AG04450 (cell line): ENCODE measurements around the gene FAAP100. TPM values are rescaled to one million over a fixed set of nuclear protein-coding genes. Genes with fewer than 3 reads are reported as not detected.

Source experiments
- CTCF ChIA-PET: fragments of 300-600, 350-600 bp; formaldehyde crosslinking; extraction: SDS; loops from one replicate; lab custom pipeline; 2022; ENCODE audit warnings: antibody characterized with exemption, inconsistent platforms; lab: Charles Lee
- POLR2A ChIA-PET: fragments of 350-600 bp; formaldehyde crosslinking; extraction: SDS; loops from one replicate; lab custom pipeline; 2021; ENCODE audit warnings: antibody characterized with exemption, inconsistent platforms; lab: Yijun Ruan, JAX
- DNase-seq: peaks from one replicate; pipeline ENCODE4 v3.0.0-alpha.2; 2011; ENCODE audit warnings: low read depth, low spot score
- H3K27ac ChIP-seq: one replicate; pipeline ENCODE4 v1.5.1; 2012; ENCODE audit warnings: low read depth, low read length, control low read depth
- H3K27me3 ChIP-seq: one replicate; pipeline ENCODE4 v1.6.0; 2012; ENCODE audit warnings: low read length; ENCODE audit not compliant: control insufficient read depth, insufficient read depth
- H3K4me3 ChIP-seq: 2 replicates; pipeline ENCODE4 v1.5.1; 2011; ENCODE audit warnings: mild to moderate bottlenecking, low read depth, low read length, control low read depth
- H3K9me3 ChIP-seq: 2 replicates; pipeline ENCODE4 v1.5.1; 2012; ENCODE audit warnings: low read length; ENCODE audit not compliant: control insufficient read depth, insufficient read depth
- polyA plus RNA-seq: library from polyadenylated mRNA; depleted of rRNA; stranded (reverse); fragments of >200 nt; gene quantifications from 2 replicates; pipeline ENCODE4 v1.2.3, GENCODE V29; 2011
- TF ChIP-seq, protein P1 (sequence below): IDR thresholded peaks from 2 replicates; pipeline ENCODE4 v1.5.1; 2011; ENCODE audit warnings: low read depth, low read length, control low read depth, inconsistent platforms

FAAP100 gene
- polyA plus RNA-seq, 1 experiment, result 5.3 TPM

DNA sequence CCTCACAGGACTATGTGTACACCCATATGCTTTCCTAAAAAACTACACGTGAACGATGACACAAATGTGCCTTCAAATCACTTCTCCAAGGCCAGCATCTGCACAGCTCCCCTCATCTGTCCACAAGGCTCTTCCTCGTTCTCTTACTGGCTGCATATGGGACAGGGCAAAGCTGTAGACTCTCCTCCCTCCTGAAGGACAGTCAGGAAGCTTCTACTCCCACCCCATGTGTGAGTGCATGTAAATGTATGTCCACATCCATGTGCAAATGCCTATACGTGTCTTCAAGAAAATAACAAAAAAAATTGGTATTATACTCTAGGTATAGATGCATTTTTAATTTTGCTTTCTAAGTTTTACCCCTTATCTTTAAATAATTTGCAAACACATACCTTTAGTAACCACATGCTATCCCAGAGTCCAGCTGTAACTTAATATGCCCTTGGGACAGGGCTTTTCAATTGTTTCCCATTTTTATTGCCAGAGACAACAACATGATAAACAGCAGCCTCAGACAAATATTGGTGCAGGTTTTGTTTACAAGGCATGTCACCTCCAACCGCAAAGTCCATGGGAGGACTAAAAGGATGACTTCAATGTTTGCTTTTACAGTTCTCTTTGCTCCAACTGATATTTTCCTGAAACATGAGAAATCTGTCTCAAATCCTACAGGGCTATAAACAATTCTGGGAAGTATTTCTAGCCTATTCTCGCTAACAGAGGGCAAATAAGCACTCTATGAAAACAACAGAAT lies 31.6 kb upstream of the FAAP100 start:
- H3K4me3 ChIP-seq, result no peak overlapping the region
- no peak for DNase-seq
- CTCF ChIA-PET, result interaction anchor here (0.7 to 2.4 kb wide), 2 partner anchors 17 kb away, joined by 3 to 12 read pairs; no protein-coding TSS in a partner anchor

DNA sequence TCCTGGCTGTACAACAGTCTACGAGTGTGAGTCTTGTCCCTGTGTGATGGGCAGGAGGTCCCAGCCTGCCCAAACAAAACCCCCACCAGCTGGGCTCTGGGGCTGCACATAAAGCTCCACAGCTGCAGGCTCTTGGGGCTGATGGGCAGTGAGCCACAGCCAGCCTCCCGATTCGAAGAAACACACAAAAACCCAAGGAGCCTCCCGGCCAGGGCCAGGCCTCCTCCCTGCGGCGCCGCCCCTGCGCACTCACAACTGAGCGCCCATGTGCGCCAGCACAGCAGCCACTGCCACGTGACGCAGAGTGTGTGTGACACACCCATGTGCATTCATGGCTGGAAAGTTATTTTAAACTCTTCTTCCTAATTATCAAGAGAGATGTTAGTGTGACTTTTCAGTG lies 30.6 kb upstream of the FAAP100 start:
- TF ChIP-seq, protein P1, sequence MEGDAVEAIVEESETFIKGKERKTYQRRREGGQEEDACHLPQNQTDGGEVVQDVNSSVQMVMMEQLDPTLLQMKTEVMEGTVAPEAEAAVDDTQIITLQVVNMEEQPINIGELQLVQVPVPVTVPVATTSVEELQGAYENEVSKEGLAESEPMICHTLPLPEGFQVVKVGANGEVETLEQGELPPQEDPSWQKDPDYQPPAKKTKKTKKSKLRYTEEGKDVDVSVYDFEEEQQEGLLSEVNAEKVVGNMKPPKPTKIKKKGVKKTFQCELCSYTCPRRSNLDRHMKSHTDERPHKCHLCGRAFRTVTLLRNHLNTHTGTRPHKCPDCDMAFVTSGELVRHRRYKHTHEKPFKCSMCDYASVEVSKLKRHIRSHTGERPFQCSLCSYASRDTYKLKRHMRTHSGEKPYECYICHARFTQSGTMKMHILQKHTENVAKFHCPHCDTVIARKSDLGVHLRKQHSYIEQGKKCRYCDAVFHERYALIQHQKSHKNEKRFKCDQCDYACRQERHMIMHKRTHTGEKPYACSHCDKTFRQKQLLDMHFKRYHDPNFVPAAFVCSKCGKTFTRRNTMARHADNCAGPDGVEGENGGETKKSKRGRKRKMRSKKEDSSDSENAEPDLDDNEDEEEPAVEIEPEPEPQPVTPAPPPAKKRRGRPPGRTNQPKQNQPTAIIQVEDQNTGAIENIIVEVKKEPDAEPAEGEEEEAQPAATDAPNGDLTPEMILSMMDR, result no peak
- CTCF ChIA-PET, result interaction anchor here (0.9 to 2.4 kb wide), 2 partner anchors 18 to 328 kb away, joined by 3 to 12 read pairs; no protein-coding TSS in a partner anchor
- DNase-seq, result no peak

More for the DNA sequence above, 31.6 kb upstream of the FAAP100 start:
- TF ChIP-seq, protein P1, result no peak
- Histone ChIP-seq H3K9me3 (no peaks in the 10 kb centered on the region), H3K27me3 (no peaks in the 10 kb centered on the region), H3K27ac (peak overlapping the region; percentile 21)
- POLR2A ChIA-PET, result no interaction called here

DNA sequence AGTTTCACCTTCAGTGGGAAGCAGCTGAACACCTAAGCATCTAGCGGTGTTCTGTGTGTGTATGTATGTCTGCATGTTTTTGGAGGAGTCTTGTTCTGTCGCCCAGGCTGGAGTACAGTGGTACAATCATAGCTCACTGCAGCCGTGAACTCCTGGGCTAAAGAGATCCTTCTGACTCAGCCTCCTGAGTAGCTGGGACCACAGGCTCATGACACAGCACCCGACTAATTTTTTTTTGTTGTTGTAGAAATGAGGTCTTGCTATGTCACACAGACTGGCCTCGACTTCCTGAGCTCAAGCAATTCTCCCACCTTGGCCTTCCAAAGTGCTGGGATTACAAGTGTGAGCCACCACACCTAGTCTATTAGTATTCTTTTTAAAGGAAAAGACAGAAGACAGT lies 30.2 kb upstream of the FAAP100 start:
- TF ChIP-seq, protein P1, result no peak
- DNase-seq, result no peak
- Histone ChIP-seq H3K4me3 (no peak overlapping the region), H3K27me3 (no peaks in the 10 kb centered on the region), H3K27ac (peak overlapping the region; percentile 39), H3K9me3 (no peaks in the 10 kb centered on the region)
- ChIA-PET CTCF (interaction anchor here (0.9 to 2.4 kb wide), 2 partner anchors 18 to 327 kb away, joined by 3 to 12 read pairs; no protein-coding TSS in a partner anchor), POLR2A (interaction anchor here (1.2 kb wide), 1 partner anchor 21 kb away, joined by 4 read pairs; no protein-coding TSS in a partner anchor)

More for the DNA sequence above, 30.6 kb upstream of the FAAP100 start:
- H3K9me3 ChIP-seq, result no peaks in the 10 kb centered on the region
- POLR2A ChIA-PET, result interaction anchor here (1.2 kb wide), 1 partner anchor 22 kb away, joined by 4 read pairs; no protein-coding TSS in a partner anchor
- peak overlapping the region; percentile 39 for H3K27ac ChIP-seq
- H3K27me3 ChIP-seq, result no peaks in the 10 kb centered on the region
- no peak overlapping the region for H3K4me3 ChIP-seq

DNA sequence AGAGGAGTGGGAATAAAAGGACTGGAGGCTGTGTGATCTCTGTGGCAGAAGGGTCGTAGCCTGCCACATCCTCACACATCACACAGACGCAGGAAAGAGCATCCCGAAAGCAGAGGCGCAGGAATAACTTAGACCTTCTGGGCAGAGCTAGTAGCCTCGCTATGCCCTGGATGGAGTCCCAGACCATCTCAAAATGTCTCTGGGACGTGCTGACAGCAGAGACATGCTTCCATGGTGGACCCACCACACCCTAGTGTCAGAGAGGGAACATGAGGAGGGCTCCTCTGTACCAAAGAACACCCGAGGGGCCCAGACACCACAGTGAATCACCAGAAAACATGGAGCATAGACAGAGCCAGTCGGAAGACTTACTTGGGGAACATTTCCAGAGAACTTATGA lies 29.6 kb upstream of the FAAP100 start:
- Histone ChIP-seq H3K27ac (peak overlapping the region; percentile 11), H3K4me3 (no peak overlapping the region), H3K9me3 (no peaks in the 10 kb centered on the region), H3K27me3 (no peaks in the 10 kb centered on the region)
- TF ChIP-seq, protein P1, result no peak
- DNase-seq, result no peak
- ChIA-PET POLR2A (interaction anchor here (1.2 kb wide), 1 partner anchor 21 kb away, joined by 4 read pairs; no protein-coding TSS in a partner anchor), CTCF (interaction anchor here (0.9 to 2.4 kb wide), 2 partner anchors 19 to 327 kb away, joined by 3 to 12 read pairs; no protein-coding TSS in a partner anchor)
